Fibroblast of lung (primary cell): ENCODE measurements around the gene CSF3R.

Experiments used
- CTCF ChIP-seq, 2 donors: IDR thresholded peaks in 1 of 2; conservative IDR thresholded peaks in 1 of 2; 1 replicate in 1 of 2; 2 replicates in 1 of 2; pipeline ENCODE4 v1.5.1; 2011 to 2012; ENCODE audit warnings: low read length in 2 of 2, control low read depth in 1 of 2, inconsistent platforms in 1 of 2, low read depth in 1 of 2, mild to moderate bottlenecking in 1 of 2
- EZH2 ChIP-seq: IDR thresholded peaks from 2 replicates; pipeline ENCODE4 v1.5.1; 2012; ENCODE audit warnings: low read length, control low read depth, mild to moderate bottlenecking; ENCODE audit errors: missing control alignments

- TF ChIP-seq EZH2 (no peak), CTCF (conservative IDR thresholded peaks at IDR 0.05 in 1 of 2, IDR thresholded peaks at IDR 0.05 in 1 of 2; ENCODE audit: low read depth in 1 of 2, low read length in 2 of 2) (no peak)
These were observed 15.7 kb downstream of the CSF3R start for GRCh38 chr1:36467027-36467410.
